Measurements from ENCODE around the gene GGT6.

The GGT6 gene

DNA sequence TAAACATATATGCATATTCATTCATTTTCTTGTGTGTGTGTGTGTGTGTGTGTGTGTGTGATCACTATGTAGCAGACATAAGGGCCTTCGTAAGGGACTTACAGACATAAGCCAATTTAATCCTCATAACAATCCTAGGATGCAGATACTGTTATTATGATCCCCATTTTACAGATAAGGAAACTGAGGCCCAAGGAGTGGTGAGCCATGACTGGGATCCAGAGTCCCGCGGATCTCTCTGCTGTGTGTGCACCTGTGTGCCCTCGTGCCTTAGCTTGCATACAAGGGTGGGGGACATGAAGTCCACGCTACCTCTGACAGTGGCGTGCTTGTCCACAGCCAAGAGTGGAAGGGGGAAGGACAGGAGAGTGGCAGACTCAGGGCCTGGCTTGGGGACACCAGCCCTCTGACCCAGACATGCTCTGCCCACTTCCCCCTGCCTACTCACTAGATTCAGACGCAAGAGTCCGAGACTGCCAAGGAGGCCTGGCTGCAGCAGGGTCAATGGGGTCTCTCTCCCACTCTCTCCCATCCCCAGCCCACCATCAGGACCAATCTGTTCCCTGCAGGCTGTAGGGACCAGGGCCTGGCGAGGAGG is 14.2 kb upstream of the GGT6 start:
- DNase-seq = no peak

- no peak for DNase-seq
These were observed 13.3 kb upstream of the GGT6 start for GRCh38 chr17:4573669-4574068.

- DNase-seq = no peak
These were observed 12.7 kb upstream of the GGT6 start for GRCh38 chr17:4573115-4573514.

DNA sequence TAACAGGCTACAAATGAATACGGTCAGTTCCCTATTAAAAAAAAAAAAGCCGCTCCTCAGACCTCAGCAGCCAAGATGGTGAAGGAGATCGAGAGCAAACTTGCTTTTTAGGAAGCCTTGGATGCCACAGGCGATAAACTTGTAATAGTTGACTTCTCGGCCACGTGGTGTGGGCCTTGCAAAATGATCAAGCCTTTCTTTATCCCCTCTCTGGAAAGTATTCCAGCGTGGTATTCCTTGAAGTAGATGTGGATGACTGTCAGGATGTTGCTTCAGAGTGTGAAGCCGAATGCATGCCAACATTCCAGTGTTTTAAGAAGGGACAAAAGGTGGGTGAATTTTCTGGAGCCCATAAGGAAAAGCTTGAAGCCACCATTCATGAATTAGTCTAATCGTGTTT is 11.8 kb upstream of the GGT6 start:
- DNase-seq = no peak

GRCh38 chr17:4569591-4569990 is 9.2 kb upstream of the GGT6 start:
- no peak for DNase-seq

GRCh38 chr17:4566785-4567184 is 6.4 kb upstream of the GGT6 start:
- peak in 10 of 14 donors; percentile 8 to 43 (median 22) for DNase-seq

DNA sequence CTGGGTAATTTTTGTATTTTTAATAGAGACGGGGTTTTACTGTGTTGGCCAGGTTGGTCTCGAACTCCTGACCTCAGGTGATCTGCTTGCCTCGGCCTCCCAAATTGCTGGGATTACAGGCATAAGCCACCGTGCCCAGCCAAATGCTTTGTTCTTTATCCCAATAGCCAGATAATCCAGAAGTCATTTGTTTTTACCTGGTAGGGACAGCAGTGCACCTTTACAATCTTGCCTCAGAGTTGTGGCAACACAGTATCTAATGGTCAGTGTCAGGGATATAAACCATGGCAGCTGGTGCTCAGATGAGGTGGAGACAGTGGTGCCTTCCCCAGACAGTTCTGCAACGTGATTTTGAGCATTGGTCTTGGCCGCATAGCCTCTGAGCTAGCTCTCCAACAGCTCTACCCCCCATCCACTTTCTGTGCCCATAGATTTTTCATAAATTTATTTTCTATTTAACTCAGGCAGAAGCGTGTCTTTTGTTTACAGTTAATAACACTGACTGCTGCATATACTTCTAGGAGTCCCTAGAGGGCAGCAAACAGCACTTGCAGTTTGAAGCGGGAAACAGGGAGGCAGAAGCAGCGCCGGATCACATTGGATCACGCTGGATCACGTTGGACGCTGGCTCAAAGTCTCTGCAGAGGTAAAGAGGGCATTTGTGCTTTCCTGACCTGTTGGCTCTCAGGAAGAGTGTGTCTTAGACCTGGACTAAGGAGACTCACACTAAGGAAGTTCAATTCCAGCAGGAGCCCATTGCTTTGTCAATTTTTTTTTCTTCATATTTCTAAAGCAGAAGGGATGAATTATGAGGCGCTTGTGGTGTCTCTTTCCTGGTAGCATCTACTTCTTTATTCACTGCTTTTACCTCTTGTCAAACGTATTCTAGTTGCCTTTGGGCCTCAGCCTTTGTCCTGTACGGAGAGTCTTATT is 5.1 kb upstream of the GGT6 start:
- peak in 11 of 14 donors; percentile 4 to 63 (median 29) for DNase-seq

- no peak for DNase-seq
These were observed 1.9 kb upstream of the GGT6 start for GRCh38 chr17:4562015-4562969.

GRCh38 chr17:4560837-4561256 is 470 bp upstream of the GGT6 start:
- no peak for DNase-seq

DNA sequence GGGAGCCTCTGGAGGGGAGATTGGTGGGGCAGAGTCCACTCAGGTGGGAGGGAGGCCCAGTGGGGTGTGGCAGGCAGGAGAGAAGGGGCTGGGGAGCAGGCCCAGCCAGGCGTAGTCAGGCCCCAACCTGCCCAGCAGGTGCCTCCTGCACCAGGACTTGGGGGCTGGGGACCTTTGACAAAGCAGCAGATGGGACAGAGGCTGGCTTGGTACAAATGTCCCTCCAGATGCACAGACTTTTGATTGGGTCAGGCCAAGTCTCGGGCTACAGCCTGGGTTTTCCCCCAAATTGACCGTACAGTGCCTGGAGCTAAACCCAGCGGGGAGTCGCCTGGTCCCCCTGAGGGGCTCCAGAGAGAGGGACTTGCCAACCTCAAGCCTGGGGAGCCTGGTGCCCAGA is 411 bp downstream of the GGT6 start:
- DNase-seq = no peak

DNA sequence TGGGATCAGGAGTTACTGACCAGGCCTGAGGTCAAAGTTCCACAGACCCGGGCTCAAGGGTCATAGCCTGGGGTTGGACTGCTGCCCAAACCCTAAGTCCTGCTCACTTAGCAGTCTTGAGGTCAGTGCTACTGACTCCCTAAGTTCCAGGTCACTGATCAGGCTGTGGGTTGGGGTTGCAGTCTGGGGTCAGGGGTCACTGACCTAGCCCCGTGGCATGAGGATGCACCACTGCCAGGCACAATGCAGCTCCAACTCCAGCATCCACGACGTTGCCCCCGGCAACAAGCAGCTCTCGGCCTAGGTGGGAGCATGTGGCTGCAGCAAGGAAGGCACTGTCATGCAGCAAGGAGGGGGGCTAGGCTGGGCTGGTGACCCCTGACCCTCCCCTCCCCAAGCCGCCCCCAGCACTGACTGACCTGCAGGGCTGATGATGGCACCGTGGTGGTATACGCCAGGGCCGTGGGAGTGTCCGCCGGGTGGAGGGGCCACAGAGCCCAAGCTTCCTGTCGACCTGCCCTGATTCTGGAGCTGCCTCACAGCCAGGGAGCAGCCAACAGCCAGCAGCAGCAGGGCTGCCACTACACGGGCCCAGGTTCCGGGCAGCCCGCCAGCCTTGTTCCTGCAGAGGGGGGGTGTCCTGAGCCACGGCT is 1.1 kb downstream of the GGT6 start:
- DNase-seq = no peak

GRCh38 chr17:4558347-4558971 is 1.9 kb downstream of the GGT6 start:
- no peak for DNase-seq

GRCh38 chr17:4557626-4558346 is 2.6 kb downstream of the GGT6 start:
- no peak for DNase-seq

- DNase-seq = no peak
These were observed 3.4 kb downstream of the GGT6 start for GRCh38 chr17:4556996-4557395.

- DNase-seq = peak in 1 of 14 donors; percentile 32
These were observed 4.3 kb downstream of the GGT6 start for GRCh38 chr17:4555873-4556759.

DNA sequence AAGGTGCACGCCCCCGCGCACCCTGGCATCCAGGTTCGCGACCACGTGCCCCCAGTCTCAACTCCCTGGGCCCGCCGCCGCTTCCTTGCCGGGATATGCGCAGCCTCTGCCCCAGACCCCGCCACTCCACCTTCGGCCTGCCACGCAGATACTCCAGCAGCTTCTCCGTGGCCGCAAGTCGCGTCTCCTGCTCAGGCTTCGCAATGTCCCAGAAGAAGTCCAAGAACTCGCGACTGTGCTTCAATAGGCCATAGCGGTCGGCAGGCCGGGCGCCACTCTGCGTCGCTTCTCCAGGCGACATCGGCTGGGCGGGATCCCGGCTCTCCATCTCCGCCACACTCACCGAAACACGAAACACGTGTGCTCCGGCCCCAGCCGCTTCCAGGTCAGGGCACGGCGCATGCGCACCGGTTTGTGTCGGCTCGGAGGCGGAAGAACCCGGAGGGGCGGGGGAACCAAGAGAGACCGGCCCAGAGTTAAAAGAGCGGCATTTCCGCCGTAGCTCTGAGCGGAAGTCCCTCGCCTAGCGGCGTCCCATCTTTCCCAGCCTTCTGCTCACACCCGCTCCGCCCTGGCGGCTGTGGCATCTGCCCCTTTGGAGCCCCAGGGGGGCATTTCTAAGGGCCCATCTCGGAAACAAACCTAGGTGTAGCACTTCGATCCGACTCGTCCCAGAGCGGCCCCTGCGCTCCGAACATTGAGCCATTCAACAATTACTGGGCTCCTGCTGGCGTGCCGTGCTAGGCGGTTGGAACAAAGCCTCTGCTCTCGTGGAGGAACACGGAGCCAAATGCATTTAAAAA is 5.2 kb downstream of the GGT6 start, which contains the start of gene MYBBP1A:
Gene MYBBP1A (minus strand): TSS at position 388 of the 803 bp plus-strand sequence. CDS start 60 bp downstream, at position 328.
- DNase-seq = peak; percentile 34 to 95 (median 90)

DNA sequence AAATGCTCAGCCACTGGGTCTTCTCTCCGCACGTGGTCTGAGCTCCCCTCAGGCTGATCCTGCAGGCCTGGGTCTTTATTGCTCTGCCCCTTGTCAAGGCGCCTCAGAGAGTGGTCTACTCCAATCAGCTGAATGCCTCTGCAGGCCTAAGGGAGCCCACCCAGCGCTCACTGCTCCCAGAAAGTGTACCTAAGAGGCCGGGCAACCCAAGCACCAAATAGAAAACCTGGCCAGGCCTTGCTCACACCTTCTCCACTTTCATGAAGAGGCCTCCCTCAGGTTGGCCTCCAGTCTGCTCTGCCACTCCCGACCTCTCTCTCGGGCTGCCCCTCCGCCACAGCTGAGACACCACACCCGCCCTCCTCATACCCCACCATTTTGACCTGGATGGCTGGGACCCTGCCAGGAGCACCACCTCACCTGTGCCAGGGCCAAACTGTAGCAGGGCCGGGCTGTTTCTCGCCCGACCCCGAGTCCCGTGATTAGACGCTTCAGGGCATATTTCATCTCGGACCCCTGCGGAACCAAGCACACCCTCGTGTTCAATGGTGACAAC is 5.9 kb downstream of the GGT6 start:
- no peak for DNase-seq

DNA sequence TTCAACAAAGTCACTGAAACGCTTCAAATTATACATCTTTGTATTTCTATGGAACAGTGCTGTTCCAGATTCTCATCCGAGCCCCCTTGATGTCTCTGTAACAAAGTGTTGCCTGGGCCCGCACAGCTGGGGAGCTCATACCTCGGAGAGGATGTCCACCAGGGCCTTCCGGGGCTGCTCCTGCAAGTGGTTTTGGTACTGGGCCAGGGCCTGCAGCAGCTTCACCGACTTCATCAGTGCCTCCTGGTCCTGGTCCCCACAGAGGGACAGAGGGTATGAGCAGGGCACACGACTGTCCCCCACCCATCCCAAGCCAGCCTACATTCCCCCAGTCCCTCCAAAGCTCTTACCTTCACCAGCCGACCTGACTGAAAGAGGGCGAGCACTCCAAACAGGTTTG is 6.7 kb downstream of the GGT6 start:
- DNase-seq = no peak

Measured in C1 segment of cervical spinal cord (tissue), 14 donors.